GM18517 (cell line): ENCODE measurements around the gene AJAP1.
"Not testable (repeated sequence)": the region's sequence is repeated elsewhere in the genome, so short reads cannot be mapped to it uniquely, and the experiment has no call there.

Source experiments
- ATAC-seq: cut with Tn5 transposase; IDR thresholded peaks from one replicate; pipeline ENCODE4 v1.9.1; 2021; ENCODE audit warnings: mild to moderate bottlenecking, moderate library complexity; ENCODE audit not compliant: unreplicated experiment

AJAP1 gene

GRCh38 chr1:4653796-4654725 lies at the start of gene AJAP1:
Gene AJAP1, plus strand, starts transcription at chr1:4654609. Its CDS starts 817 bp downstream, at chr1:4655426.
- no peak for ATAC-seq

DNA sequence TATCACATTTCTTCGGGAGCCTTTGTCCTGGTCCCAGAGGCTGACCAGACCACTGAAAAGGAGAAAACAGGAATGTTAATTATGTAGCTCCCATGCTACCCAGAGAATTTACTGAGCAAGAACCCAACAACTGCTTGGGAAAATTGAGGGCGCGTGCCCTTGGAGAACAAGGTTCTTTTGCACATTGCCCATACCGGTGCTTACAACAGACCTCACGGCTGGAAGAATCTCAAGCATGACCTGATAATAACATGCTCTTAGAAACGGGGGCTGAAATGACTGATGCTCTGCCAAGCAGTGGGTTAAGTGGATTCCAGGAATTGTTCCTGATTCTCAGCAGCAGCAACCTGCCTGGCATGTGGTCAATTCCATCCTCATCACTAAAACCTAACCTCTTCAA lies 49.3 kb upstream of the AJAP1 start:
- no peak for ATAC-seq

DNA sequence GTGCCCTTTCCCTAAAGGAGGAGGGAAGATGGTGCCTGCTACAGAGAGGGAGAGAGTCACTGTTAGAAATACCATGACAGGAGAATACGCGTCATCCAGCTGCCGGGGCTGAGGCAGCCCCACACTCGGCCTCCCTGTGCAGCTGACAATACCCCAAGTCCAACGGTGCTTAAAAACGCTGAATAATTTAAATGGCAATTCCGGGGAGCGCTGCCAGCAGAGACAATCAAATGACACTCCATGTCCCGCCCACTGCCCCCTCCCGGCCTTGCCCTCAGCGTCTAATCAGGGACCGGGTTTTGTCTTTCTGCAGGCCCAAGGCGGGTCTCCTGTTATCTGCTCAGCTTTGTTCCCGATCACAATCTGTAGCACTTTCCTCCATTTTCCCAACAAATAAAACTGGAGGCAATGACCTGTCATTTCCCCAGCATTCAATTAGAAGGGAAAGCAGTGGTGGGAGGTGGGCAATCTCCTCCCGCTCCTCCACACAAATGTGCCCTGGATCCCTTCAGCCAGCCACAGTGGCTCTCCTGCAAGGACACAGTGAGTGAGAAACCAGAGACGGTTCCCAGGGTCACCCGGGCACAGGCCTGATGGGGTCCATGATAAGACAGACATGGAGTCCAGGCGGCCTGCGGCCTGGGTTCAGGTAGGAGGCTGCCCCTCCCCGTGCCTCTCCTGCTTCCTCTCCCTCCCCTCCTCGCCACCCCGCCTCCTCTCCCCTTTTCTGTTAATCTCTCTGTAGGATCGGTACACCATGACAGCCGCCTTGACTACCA lies 42.7 kb upstream of the AJAP1 start:
- no peak for ATAC-seq

GRCh38 chr1:4612991-4613390 lies 41.4 kb upstream of the AJAP1 start:
- no peak for ATAC-seq

GRCh38 chr1:4613606-4614370 lies 40.6 kb upstream of the AJAP1 start:
- no peak for ATAC-seq

GRCh38 chr1:4614371-4615137 lies 39.9 kb upstream of the AJAP1 start:
- no peak for ATAC-seq

DNA sequence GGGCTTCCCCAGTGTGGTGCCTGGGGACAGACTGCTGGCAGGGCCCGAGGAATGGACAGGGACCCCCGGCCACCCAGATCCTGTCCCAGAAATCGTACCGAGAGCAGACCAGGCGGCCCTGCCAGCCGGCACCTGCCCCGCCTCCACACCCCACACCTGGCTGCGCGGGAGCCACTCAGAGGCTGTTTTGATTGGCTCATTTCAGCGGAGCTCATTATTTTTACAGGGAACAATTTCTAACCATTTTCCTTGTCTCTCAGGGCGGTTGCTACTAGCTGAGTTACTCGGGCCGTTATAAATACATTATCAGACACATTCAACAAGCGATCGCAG lies 39.3 kb upstream of the AJAP1 start:
- ATAC-seq: no peak

DNA sequence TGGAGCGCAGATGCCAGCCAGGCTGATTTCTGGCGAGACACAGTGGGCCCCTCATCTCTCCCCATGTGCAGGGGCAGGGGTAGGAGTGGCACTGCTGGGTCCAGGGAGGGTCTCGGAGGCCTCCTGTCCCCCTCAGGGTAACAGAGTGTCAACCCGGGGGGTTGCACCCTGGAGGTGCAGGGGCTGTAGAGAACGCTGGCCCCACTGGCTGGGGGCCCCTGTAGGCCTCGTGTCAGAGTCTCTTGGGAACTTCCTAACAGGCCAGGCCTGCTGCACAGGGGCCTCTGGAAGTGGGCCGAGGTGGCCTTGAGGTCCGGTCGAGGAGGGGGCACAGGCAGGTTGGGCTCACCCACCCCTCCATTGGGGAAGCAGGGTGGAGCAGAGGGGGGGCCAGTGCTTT lies 38.9 kb upstream of the AJAP1 start:
- ATAC-seq: no peak

GRCh38 chr1:4616831-4617465 lies 37.5 kb upstream of the AJAP1 start:
- ATAC-seq: no peak

DNA sequence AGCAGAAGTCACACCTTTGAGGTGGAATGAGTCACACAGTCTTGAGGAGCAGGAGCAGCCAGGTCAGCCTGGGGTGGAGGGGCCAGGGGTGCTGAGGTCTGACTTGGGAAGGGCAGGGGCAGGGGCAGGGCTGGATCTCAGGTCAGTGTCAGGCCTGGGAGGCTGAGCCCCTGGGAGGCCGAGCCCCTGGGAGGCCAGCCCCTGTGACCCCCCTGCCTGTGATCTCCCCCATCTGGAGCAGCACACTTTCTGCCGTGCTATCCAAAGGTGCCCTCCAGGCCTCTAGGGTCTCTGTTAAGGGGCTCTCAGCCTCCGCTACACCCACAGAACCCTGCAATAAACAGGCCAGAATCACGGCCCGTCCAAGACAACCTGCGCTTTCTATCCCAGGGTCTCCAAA lies 36.9 kb upstream of the AJAP1 start:
- no peak for ATAC-seq

DNA sequence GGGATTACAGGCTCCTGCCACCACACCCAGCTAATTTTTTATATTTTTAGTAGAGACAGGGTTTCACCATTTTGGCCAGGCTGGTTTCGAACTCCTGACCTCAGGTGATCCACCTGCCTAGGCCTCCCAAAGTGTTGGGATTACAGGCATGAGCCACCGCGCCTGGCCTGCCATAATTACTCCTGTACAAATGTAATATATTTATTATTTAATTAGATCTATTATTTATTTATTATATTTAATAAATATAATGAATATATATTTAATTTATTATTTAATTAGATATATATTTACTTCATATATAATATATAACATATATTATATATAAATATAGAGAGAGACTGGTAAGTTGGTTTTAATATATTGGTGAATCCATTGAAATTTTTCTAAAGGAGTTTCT lies 35.6 kb upstream of the AJAP1 start:
- ATAC-seq: not testable (repeated sequence)

DNA sequence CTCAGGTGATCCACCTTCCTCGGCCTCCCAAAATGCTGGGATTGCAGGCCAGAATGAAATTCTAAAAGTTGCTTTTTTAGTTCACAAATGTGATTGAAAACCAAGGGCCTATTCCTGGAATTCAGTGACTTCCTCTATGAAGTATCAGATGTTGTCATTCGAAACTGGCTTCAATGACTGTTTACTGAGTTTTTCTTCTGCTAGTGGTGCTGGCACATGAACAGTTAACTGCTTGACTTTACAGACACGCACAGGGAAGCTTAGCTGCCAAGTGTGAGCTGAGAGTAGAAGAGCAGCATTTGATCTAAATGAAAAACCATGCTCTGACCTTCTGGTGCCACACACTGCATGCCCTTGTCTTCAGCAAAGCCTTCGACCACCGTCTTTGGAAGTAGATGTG lies 32.8 kb upstream of the AJAP1 start:
- no peak for ATAC-seq

DNA sequence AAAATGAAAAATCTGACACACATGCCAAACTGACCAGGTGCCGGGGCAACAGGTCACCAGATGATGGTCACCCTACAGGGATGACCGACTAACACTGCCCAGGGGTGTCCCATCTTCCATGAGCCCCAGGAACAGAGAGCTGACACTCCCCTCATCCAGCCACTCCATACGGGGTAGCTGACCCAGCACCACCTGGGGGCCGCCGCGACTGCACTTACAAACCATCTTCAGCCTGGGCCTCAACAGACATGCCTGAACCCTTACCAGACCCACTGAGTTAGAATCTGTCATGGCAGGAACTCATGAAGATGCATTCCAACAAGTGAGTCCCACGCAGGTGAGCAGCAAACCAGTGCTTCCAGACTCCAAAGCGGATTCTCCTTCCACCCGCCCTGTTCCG lies 31.6 kb upstream of the AJAP1 start:
- ATAC-seq: no peak

DNA sequence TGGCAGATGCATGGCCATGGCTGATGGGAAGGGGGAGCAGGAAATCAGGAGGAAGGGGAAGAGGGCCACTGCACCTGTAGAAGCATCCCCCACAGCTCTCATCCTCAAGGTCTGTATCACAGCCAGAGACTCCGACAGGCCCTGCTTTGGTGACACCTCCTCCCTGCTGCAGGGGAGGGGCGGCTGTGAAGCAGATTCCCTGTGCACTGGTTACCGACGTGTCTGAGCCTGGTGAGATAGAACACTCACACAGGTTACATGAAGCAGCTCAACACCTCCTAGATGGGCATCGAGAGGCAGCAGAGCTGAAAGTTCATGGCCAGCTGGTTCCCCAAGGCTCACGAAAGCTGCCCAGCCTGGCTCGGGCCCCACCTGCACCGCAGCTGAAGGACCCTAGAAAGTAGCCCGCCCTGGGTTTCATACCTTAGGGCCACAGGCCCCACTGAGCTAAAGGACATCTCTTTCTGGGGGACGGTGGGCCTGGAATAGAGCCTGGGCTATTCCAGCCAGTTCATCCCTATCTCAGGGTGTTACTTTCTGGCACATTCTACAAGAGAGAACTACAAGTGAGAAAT lies 30.2 kb upstream of the AJAP1 start:
- no peak for ATAC-seq

GRCh38 chr1:4624801-4625200 lies 29.6 kb upstream of the AJAP1 start:
- no peak for ATAC-seq

GRCh38 chr1:4626061-4626460 lies 28.3 kb upstream of the AJAP1 start:
- ATAC-seq: no peak

DNA sequence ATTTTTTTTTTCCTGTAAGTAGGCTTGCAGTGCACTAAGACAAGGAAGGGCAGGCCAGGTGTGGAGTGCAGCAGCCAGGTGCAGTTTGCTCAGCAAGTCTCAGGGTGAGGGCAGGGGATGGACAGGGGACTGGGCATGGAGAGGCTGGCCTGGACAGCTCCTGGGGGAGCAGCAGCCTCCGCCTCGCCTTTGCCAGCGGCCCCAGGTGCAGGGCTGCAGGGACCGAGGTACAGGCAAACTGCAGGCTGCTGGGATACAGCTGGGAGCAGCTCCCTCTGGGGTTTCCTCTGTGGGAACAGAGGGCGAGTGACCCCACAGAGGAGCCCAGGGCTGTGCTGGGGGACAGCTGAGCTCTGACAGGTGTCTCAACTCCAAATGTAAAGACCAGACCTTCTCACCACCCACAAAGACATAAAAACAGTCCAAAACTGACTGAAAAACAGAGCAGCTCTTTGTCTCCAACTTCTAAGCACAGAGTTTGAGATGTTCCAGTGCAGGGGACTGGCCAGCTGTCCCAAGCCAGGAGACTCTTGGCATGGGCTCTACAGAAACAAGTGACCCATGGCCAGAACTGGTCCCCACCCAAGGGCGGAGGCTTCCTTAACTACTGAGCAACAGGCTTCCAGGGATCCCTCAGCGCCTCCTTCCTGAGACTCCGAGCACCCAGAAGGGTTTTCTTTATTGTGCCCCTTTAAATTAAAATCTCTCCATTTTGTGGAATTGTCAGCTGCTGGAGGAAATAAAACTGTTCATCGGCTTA lies 27.7 kb upstream of the AJAP1 start:
- ATAC-seq: no peak

DNA sequence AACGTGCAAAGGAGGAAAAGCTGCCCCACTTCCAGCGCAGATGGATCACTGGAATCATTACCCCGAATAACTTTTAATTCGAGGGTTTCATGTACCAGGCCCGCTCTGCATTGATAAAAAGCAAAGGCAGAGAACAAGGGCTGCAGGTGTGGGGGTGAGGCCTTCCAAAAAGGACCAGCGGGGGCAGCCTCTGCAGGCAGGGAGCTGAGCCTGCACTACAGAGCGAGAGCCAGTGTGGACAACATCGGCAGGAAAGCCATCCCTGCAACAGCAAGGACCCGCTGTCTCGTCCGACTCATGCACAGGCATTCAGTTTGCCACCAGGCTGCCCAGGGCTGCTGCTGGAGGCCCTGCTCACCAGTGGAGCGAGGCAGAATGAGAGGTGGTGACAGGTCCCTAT lies 27.1 kb upstream of the AJAP1 start:
- ATAC-seq: no peak

DNA sequence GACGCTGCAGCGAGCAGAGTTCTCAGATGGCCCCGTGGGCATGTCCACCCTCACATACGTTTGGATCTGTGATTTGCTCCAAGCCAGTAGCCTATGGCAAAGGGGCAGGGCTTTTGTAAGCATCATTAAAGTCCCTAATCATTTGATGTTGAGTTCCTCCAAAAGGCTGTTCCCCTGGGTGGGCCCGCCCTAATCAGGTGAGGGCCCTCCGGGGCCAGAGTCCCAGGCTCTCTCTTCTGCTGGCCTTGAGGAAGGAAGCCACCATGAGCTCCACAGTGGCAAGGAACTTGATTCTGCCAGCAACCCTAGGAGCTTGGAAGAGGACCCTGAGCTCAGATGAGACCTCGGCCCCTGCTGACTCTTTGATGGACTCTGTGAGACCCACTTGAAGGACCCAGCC lies 25.4 kb upstream of the AJAP1 start:
- no peak for ATAC-seq
